Naive thymus-derived CD8-positive, alpha-beta T cell (primary cell): ENCODE measurements around the gene MLYCD. TPM values are rescaled to one million over a fixed set of nuclear protein-coding genes. Genes with fewer than 3 reads are reported as not detected.
A peak's percentile ranks its signal among the peaks of the same experiment; 100 is the strongest.

Experiments
- ATAC-seq, 2 donors: fragments of 150-1000 bp; cut with Tn5 transposase in 1 of 2; sonication (Bioruptor Pico), chemical (Tn5 transposase) in 1 of 2; 1 replicate in 1 of 2; 2 replicates in 1 of 2; pipeline ENCODE4 v1.10.0; 2021; ENCODE audit warnings: mild to moderate bottlenecking in 2 of 2, moderate library complexity in 2 of 2
- POLR2A ChIA-PET: fragments of 350-600 bp; sonication (Branson Sonifier 250); formaldehyde crosslinking; loops from one replicate; lab custom pipeline; 2021; ENCODE audit warnings: antibody characterized with exemption; lab: Charles Lee
- DNase-seq, 10 donors: peaks; one replicate each; pipeline versions ENCODE4 v3.0.0 to v3.0.0-alpha.2; 2020 to 2022
- H3K27ac Mint-ChIP-seq, 10 donors: one replicate each; pipeline ENCODE4 v1.8.0; 2020 to 2022; ENCODE audit warnings: mild to moderate bottlenecking in 10 of 10, mixed read lengths in 10 of 10, moderate library complexity in 4 of 10, inconsistent platforms in 1 of 10
- H3K27me3 Mint-ChIP-seq, 5 donors: one replicate each; pipeline ENCODE4 v1.8.0; 2021 to 2022; ENCODE audit warnings: mixed read lengths in 5 of 5
- H3K36me3 Mint-ChIP-seq, 3 donors: one replicate each; pipeline ENCODE4 v1.8.0; 2020 to 2022; ENCODE audit warnings: mixed read lengths in 3 of 3, mild to moderate bottlenecking in 2 of 3, inconsistent platforms in 1 of 3
- H3K4me1 Mint-ChIP-seq, 4 donors: one replicate each; pipeline ENCODE4 v1.8.0; 2021 to 2022; ENCODE audit warnings: mixed read lengths in 4 of 4
- H3K4me3 Mint-ChIP-seq, 10 donors: one replicate each; pipeline ENCODE4 v1.8.0; 2020 to 2022; ENCODE audit warnings: mild to moderate bottlenecking in 10 of 10, mixed read lengths in 10 of 10, moderate library complexity in 6 of 10, inconsistent platforms in 1 of 10
- H3K9me3 Mint-ChIP-seq, 9 donors: one replicate each; pipeline ENCODE4 v1.8.0; 2020 to 2022; ENCODE audit warnings: mixed read lengths in 9 of 9, mild to moderate bottlenecking in 3 of 9, inconsistent platforms in 1 of 9, moderate library complexity in 1 of 9
- polyA plus RNA-seq, 3 donors: library from polyadenylated mRNA; unstranded; fragments of 300-500 nt; fragmentation: Illumina TruSeq; gene quantifications; one replicate each; pipeline ENCODE4 v1.2.3, GENCODE V29; 2021
- total RNA-seq, 8 experiments: library from RNA in 2 of 8; stranded (reverse) in 2 of 8; gene quantifications; one replicate each; pipeline ENCODE4 v1.2.3 and lab custom pipeline; 2021 to 2026

The MLYCD gene
- total and polyA plus RNA-seq, 5 experiments from 2014 or later = 0.69 to 10.1 (median 2.2) TPM

GRCh38 chr16:83901101-83901500 is 2.2 kb downstream of the MLYCD start:
- no peak for ATAC-seq
- Mint-ChIP-seq H3K36me3 (peaks cover 0 to 14% (median 3%) of the 10 kb centered on the region in 3 donors), H3K27ac (peak overlapping the region in 3 of 10 donors; percentile 15 to 79 (median 39)), H3K4me1 (peaks cover 22 to 55% (median 48%) of the 10 kb centered on the region in 4 donors), H3K9me3 (no peaks in the 10 kb centered on the region), H3K4me3 (peak overlapping the region in 9 of 10 donors; percentile 21 to 99 (median 94)), H3K27me3 (peaks cover 0 to 3% (median under 1%) of the 10 kb centered on the region in 5 donors)
- POLR2A ChIA-PET = no interaction called here
- no peak for DNase-seq

DNA sequence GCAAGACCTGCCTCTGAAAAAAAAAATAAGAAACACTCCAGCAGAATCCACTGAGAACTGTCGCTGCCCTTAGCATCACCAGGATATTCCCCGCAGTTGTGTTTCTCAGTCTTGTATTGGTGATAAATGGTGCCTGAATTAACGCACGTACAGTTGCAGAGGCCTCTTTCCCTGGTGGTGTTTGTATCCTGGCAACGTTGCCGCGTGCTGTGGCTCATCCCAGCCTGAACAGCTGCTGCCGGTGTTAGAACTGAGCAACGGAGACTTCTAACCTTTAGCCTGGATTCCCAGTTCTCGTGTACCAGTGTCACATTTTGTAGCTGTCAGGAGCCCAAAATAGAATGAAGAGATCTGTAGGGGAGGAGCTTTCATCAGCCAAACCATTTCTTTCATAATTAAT is 4.8 kb downstream of the MLYCD start:
- peaks cover 24 to 57% (median 43%) of the 10 kb centered on the region in 4 donors for H3K4me1 Mint-ChIP-seq
- H3K36me3 Mint-ChIP-seq = peaks cover 0 to 38% (median 3%) of the 10 kb centered on the region in 3 donors
- no peak overlapping the region for H3K4me3 Mint-ChIP-seq
- H3K27me3 Mint-ChIP-seq = no peaks in the 10 kb centered on the region
- no peak overlapping the region for H3K27ac Mint-ChIP-seq
- ATAC-seq = no peak
- no peak for DNase-seq
- POLR2A ChIA-PET = no interaction called here
- no peaks in the 10 kb centered on the region for H3K9me3 Mint-ChIP-seq

- Mint-ChIP-seq H3K36me3 (peaks cover 0 to 67% (median 8%) of the 10 kb centered on the region in 3 donors), H3K4me1 (peaks cover 13 to 38% (median 21%) of the 10 kb centered on the region in 4 donors), H3K4me3 (no peak overlapping the region), H3K27ac (no peak overlapping the region), H3K27me3 (no peaks in the 10 kb centered on the region), H3K9me3 (no peaks in the 10 kb centered on the region)
- no peak for ATAC-seq
- no peak for DNase-seq
- POLR2A ChIA-PET = no interaction called here
Observed at GRCh38 chr16:83906683-83907082, 7.8 kb downstream of the MLYCD start.

- no peak for DNase-seq
- Mint-ChIP-seq H3K4me1 (peaks cover 11 to 35% (median 17%) of the 10 kb centered on the region in 4 donors), H3K27me3 (no peaks in the 10 kb centered on the region), H3K9me3 (no peaks in the 10 kb centered on the region), H3K4me3 (no peak overlapping the region), H3K27ac (no peak overlapping the region), H3K36me3 (peaks cover 0 to 71% (median 8%) of the 10 kb centered on the region in 3 donors)
- POLR2A ChIA-PET = no interaction called here
- ATAC-seq = no peak
Observed at GRCh38 chr16:83907111-83907510, 8.2 kb downstream of the MLYCD start.

- H3K27me3 Mint-ChIP-seq = no peaks in the 10 kb centered on the region
- no peak overlapping the region for H3K4me3 Mint-ChIP-seq
- ATAC-seq (no peak), DNase-seq (no peak)
- H3K36me3 Mint-ChIP-seq = peaks cover 0 to 76% (median 11%) of the 10 kb centered on the region in 3 donors
- POLR2A ChIA-PET = no interaction called here
- H3K27ac Mint-ChIP-seq = peak overlapping the region in 1 of 10 donors; percentile 8
- H3K9me3 Mint-ChIP-seq = no peaks in the 10 kb centered on the region
- H3K4me1 Mint-ChIP-seq = peaks cover 7 to 30% (median 13%) of the 10 kb centered on the region in 4 donors
Observed at GRCh38 chr16:83907631-83908250, 8.8 kb downstream of the MLYCD start.

DNA sequence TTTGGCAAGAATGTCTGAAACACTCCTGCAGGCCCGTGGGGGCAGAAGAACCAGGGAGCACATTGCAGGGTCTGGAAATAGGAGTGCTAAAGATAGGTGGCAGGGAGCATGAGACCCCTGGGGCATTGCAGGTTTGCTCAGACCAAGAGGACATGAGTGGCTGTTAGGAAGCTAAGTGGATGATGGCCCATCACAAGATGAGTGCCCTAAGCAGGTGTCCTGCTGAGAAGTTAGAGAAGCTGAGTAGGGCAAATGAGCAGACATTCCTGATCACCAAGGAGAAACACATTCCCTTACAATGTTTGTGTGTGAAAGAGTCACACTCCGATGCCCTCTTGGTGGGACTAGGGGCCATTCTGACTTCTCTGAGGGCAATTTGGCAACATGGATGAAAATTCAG is 9.9 kb downstream of the MLYCD start:
- Mint-ChIP-seq H3K36me3 (peaks cover 0 to 79% (median 15%) of the 10 kb centered on the region in 3 donors), H3K4me1 (peaks cover 0 to 22% (median 9%) of the 10 kb centered on the region in 4 donors), H3K27ac (no peak overlapping the region), H3K4me3 (no peak overlapping the region), H3K9me3 (no peaks in the 10 kb centered on the region), H3K27me3 (no peaks in the 10 kb centered on the region)
- POLR2A ChIA-PET = no interaction called here
- DNase-seq (no peak), ATAC-seq (no peak)

DNA sequence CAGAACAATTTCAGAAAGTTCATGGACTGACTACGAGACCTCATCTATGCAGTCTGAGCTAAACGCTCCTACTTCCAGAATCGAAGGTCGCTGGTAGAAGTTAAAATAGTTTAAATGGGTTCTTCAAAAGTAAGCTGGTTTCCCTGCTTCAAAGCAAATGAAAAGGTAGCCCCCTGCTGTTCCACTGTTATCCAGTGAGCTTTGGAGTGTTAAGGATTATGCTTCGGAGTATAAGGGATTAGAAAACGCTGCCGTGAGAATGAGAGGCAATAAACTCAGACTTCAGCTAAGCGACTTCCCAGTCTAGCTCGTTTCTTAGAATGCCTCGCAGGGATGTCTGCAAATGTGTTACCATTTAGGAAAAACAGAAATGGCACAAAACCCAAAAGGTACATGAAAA is 12.4 kb downstream of the MLYCD start:
- POLR2A ChIA-PET = no interaction called here
- no peaks in the 10 kb centered on the region for H3K9me3 Mint-ChIP-seq

DNA sequence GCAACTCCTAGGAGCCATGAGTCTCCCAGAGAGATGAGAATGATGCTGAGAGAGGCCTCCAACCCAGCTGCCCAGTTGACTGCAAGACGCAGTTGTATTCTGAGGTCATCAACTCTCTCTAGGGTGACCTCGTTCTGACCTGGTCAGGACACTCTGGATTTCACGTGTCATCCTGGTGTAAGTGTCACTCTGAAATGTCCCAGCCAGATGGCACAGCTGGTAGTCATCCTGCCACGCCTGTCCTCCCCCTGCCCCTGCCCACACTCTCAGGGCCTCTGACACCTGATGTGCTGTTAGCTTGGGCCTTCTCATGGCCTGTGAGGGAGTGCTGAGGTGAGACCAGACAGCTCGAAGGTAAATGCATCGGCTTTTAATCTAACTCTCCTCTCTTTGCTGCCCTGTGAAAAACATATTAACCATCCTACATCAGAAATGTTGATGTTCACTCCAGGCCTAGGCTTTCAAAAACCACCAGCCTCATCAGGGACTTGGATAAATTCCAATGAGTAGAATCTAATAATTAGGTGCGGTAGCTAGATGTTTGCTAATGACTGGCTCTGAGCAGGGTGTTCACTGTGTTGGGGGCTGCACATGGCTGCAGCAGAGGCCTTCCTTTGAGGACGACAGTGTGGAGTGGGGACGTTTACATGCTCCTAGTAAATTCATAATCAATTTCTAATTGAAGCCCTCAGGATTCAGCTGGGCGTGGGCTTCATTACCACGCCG is 13.8 kb downstream of the MLYCD start:
- no peak for ATAC-seq
- H3K4me3 Mint-ChIP-seq = no peak overlapping the region

More for the DNA sequence above, 12.4 kb downstream of the MLYCD start:
- ATAC-seq (no peak), DNase-seq (no peak)
- H3K4me3 Mint-ChIP-seq = no peak overlapping the region
- H3K4me1 Mint-ChIP-seq = peaks cover 3 to 10% (median 6%) of the 10 kb centered on the region in 4 donors
- H3K27me3 Mint-ChIP-seq = no peaks in the 10 kb centered on the region
- H3K27ac Mint-ChIP-seq = no peak overlapping the region
- peaks cover 5 to 90% (median 18%) of the 10 kb centered on the region in 3 donors for H3K36me3 Mint-ChIP-seq

GRCh38 chr16:83913245-83913633 is 14.3 kb downstream of the MLYCD start:
- ATAC-seq = no peak
- H3K36me3 Mint-ChIP-seq = peaks cover 7 to 85% (median 22%) of the 10 kb centered on the region in 3 donors
- no peak for DNase-seq
- POLR2A ChIA-PET = no interaction called here
- H3K4me1 Mint-ChIP-seq = peaks cover 0 to 11% (median 3%) of the 10 kb centered on the region in 4 donors
- H3K4me3 Mint-ChIP-seq = no peak overlapping the region
- no peaks in the 10 kb centered on the region for H3K27me3 Mint-ChIP-seq
- H3K9me3 Mint-ChIP-seq = no peaks in the 10 kb centered on the region
- H3K27ac Mint-ChIP-seq = no peak overlapping the region

More for the DNA sequence above, 13.8 kb downstream of the MLYCD start:
- Mint-ChIP-seq H3K4me1 (peaks cover 0 to 11% (median 3%) of the 10 kb centered on the region in 4 donors), H3K27ac (no peak overlapping the region), H3K9me3 (no peaks in the 10 kb centered on the region), H3K27me3 (no peaks in the 10 kb centered on the region), H3K36me3 (peaks cover 7 to 86% (median 18%) of the 10 kb centered on the region in 3 donors)
- POLR2A ChIA-PET = no interaction called here
- no peak for DNase-seq

GRCh38 chr16:83914091-83914710 is 15.3 kb downstream of the MLYCD start:
- no peak for ATAC-seq
- Mint-ChIP-seq H3K4me3 (no peak overlapping the region), H3K9me3 (no peaks in the 10 kb centered on the region), H3K27ac (no peak overlapping the region), H3K36me3 (peaks cover 7 to 80% (median 20%) of the 10 kb centered on the region in 3 donors), H3K4me1 (peaks cover 0 to 9% (median 3%) of the 10 kb centered on the region in 4 donors), H3K27me3 (no peaks in the 10 kb centered on the region)
- DNase-seq = no peak
- POLR2A ChIA-PET = no interaction called here

- Mint-ChIP-seq H3K4me3 (no peak overlapping the region), H3K4me1 (peaks cover 0 to 15% (median 3%) of the 10 kb centered on the region in 4 donors), H3K27me3 (no peaks in the 10 kb centered on the region), H3K36me3 (peaks cover 7 to 73% (median 20%) of the 10 kb centered on the region in 3 donors), H3K27ac (peak overlapping the region in 1 of 10 donors; percentile 51), H3K9me3 (no peaks in the 10 kb centered on the region)
- POLR2A ChIA-PET = no interaction called here
- DNase-seq (no peak), ATAC-seq (no peak)
Observed at GRCh38 chr16:83915081-83915480, 16.2 kb downstream of the MLYCD start.

- no peaks in the 10 kb centered on the region for H3K9me3 Mint-ChIP-seq
- POLR2A ChIA-PET = no interaction called here
- no peak for ATAC-seq
- no peak for DNase-seq
- H3K4me1 Mint-ChIP-seq = peaks cover 0 to 15% (median 3%) of the 10 kb centered on the region in 4 donors
- H3K4me3 Mint-ChIP-seq = no peak overlapping the region
- no peak overlapping the region for H3K27ac Mint-ChIP-seq
- peaks cover 7 to 70% (median 20%) of the 10 kb centered on the region in 3 donors for H3K36me3 Mint-ChIP-seq
- H3K27me3 Mint-ChIP-seq = no peaks in the 10 kb centered on the region
Observed at GRCh38 chr16:83915491-83915890, 16.6 kb downstream of the MLYCD start.
